Activated T-cell treated with anti-CD3 and anti-CD28 coated beads for 24 hours (primary cell): ENCODE data around the gene PPP1R18.
"Not testable (repeated sequence)": the region's sequence is repeated elsewhere in the genome, so short reads cannot be mapped to it uniquely, and the experiment has no call there.

ENCODE experiments used
- DNase-seq: peaks from one replicate; pipeline ENCODE4 v3.0.0-alpha.2; 2020; ENCODE audit warnings: low read depth

PPP1R18 gene

GRCh38 chr6:30719791-30720737 lies 33.6 kb upstream of the PPP1R18 start, which contains the start of gene TUBB:
Gene TUBB (plus strand): TSS chr6:30720352. CDS start chr6:30720507, 155 bp downstream.
- DNase-seq = peak; percentile 92

GRCh38 chr6:30719356-30719755 lies 32.9 kb upstream of the PPP1R18 start:
- no peak for DNase-seq

GRCh38 chr6:30717845-30718720 lies 31.6 kb upstream of the PPP1R18 start:
- DNase-seq = not testable (repeated sequence)

GRCh38 chr6:30717129-30717844 lies 30.8 kb upstream of the PPP1R18 start, which contains the start of gene MDC1:
Gene MDC1 (minus strand): TSS chr6:30717281. CDS start chr6:30715175, 2,106 bp downstream.
- peak; percentile 99 for DNase-seq

GRCh38 chr6:30716879-30717128 lies 30.4 kb upstream of the PPP1R18 start:
- DNase-seq = no peak

GRCh38 chr6:30714263-30714662 lies 27.8 kb upstream of the PPP1R18 start:
- no peak for DNase-seq

- DNase-seq = no peak
Measured at GRCh38 chr6:30712441-30712945, 26.0 kb upstream of the PPP1R18 start.

- no peak for DNase-seq
Measured at GRCh38 chr6:30711758-30712380, 25.4 kb upstream of the PPP1R18 start.

- no peak for DNase-seq
Measured at GRCh38 chr6:30709101-30709868, 22.8 kb upstream of the PPP1R18 start.

GRCh38 chr6:30707281-30707850 lies 20.9 kb upstream of the PPP1R18 start:
- DNase-seq = no peak

- DNase-seq = no peak
Measured at GRCh38 chr6:30705620-30706019, 19.2 kb upstream of the PPP1R18 start.

GRCh38 chr6:30703821-30704220 lies 17.4 kb upstream of the PPP1R18 start:
- no peak for DNase-seq

GRCh38 chr6:30703011-30703410 lies 16.6 kb upstream of the PPP1R18 start:
- DNase-seq = no peak

GRCh38 chr6:30700340-30700739 lies 13.9 kb upstream of the PPP1R18 start:
- no peak for DNase-seq

- DNase-seq = no peak
Measured at GRCh38 chr6:30696432-30696831, 10.0 kb upstream of the PPP1R18 start.

- DNase-seq = no peak
Measured at GRCh38 chr6:30691208-30691847, 4.9 kb upstream of the PPP1R18 start.

- DNase-seq = peak; percentile 73
Measured at GRCh38 chr6:30690403-30691207, 4.2 kb upstream of the PPP1R18 start, which contains the start of gene NRM. Gene NRM (minus strand): TSS chr6:30690984. CDS start chr6:30690974, 10 bp downstream.

GRCh38 chr6:30689985-30690384 lies 3.5 kb upstream of the PPP1R18 start:
- no peak for DNase-seq
